Measurements from ENCODE around the gene S100B. TPM values are rescaled to one million over a fixed set of nuclear protein-coding genes. Genes with fewer than 3 reads are reported as not detected.
A peak's percentile ranks its signal among the peaks of the same experiment; 100 is the strongest.

The S100B gene
- total RNA-seq, 6 donors from 2014 or later = 1.8 to 4.5 (median 2.7) TPM; not detected in 2

- no peak for ATAC-seq (ENCODE audit: low FRiP score in 2 of 2)
- Histone ChIP-seq H3K9me3 (peaks cover 0 to 5% (median under 1%) of the 10 kb centered on the region in 4 donors), H3K27ac (no peak overlapping the region), H3K36me3 (peaks cover 3 to 78% (median 66%) of the 10 kb centered on the region in 4 donors), H3K4me1 (no peaks in the 10 kb centered on the region), H3K27me3 (no peaks in the 10 kb centered on the region), H3K4me3 (no peak overlapping the region)
- no peak for TF ChIP-seq POLR2AphosphoS5 (IDR thresholded peaks at IDR 0.05)
- no peak for TF ChIP-seq POLR2A (IDR thresholded peaks at IDR 0.05)
- TF ChIP-seq EP300 (IDR thresholded peaks at IDR 0.05) = no peak
- TF ChIP-seq CTCF (IDR thresholded peaks at IDR 0.05) = no peak
- peak in 1 of 2 donors; percentile 52 for DNase-seq
- WGBS, 2 donors = 92 to 93% methylated on average over 11 to 12 of the region's 15 CpGs
Measured at GRCh38 chr21:46567348-46567747, 37.5 kb downstream of the S100B start.

GRCh38 chr21:46564391-46564790 lies 40.5 kb downstream of the S100B start:
- no peak for ATAC-seq (ENCODE audit: low FRiP score in 2 of 2)
- TF ChIP-seq EP300 (IDR thresholded peaks at IDR 0.05) (no peak), POLR2AphosphoS5 (IDR thresholded peaks at IDR 0.05) (no peak), CTCF (IDR thresholded peaks at IDR 0.05) (no peak), POLR2A (IDR thresholded peaks at IDR 0.05) (no peak)
- Histone ChIP-seq H3K9me3 (no peaks in the 10 kb centered on the region), H3K27ac (no peak overlapping the region), H3K4me3 (no peak overlapping the region), H3K36me3 (peaks cover 7 to 93% (median 75%) of the 10 kb centered on the region in 4 donors), H3K27me3 (no peaks in the 10 kb centered on the region), H3K4me1 (peaks cover 0 to 4% (median 2%) of the 10 kb centered on the region in 4 donors)
- 93% methylated on average over 10 of the region's 10 CpGs for WGBS, 2 donors
- DNase-seq = no peak

GRCh38 chr21:46562964-46563607 lies 41.8 kb downstream of the S100B start:
- Histone ChIP-seq H3K9me3 (no peaks in the 10 kb centered on the region), H3K36me3 (peaks cover 4 to 95% (median 77%) of the 10 kb centered on the region in 4 donors), H3K4me1 (peaks cover 0 to 7% (median 5%) of the 10 kb centered on the region in 4 donors), H3K27me3 (no peaks in the 10 kb centered on the region), H3K4me3 (no peak overlapping the region), H3K27ac (no peak overlapping the region)
- TF ChIP-seq POLR2AphosphoS5 (IDR thresholded peaks at IDR 0.05) (no peak), POLR2A (IDR thresholded peaks at IDR 0.05) (no peak), EP300 (IDR thresholded peaks at IDR 0.05) (no peak)
- DNase-seq (no peak), ATAC-seq (ENCODE audit: low FRiP score in 2 of 2) (no peak)
- WGBS, 2 donors = 92 to 94% methylated on average over 14 of the region's 14 CpGs

GRCh38 chr21:46562472-46562871 lies 42.4 kb downstream of the S100B start:
- Histone ChIP-seq H3K27me3 (no peaks in the 10 kb centered on the region), H3K4me1 (peaks cover 0 to 7% (median 5%) of the 10 kb centered on the region in 4 donors), H3K27ac (no peak overlapping the region), H3K36me3 (peaks cover 4 to 95% (median 77%) of the 10 kb centered on the region in 4 donors), H3K9me3 (no peaks in the 10 kb centered on the region), H3K4me3 (no peak overlapping the region)
- no peak for ATAC-seq (ENCODE audit: low FRiP score in 2 of 2)
- 89 to 98% methylated on average over 10 of the region's 10 CpGs for WGBS, 2 donors
- DNase-seq = peak in 1 of 2 donors; percentile 26
- TF ChIP-seq CTCF (IDR thresholded peaks at IDR 0.05) (no peak), POLR2A (IDR thresholded peaks at IDR 0.05) (no peak), EP300 (IDR thresholded peaks at IDR 0.05) (no peak), POLR2AphosphoS5 (IDR thresholded peaks at IDR 0.05) (no peak)

- H3K27ac ChIP-seq = no peak overlapping the region
Measured at GRCh38 chr21:46561445-46562090, 43.3 kb downstream of the S100B start.

More at GRCh38 chr21:46561445-46562090, 43.3 kb downstream of the S100B start:
- ATAC-seq (ENCODE audit: low FRiP score in 2 of 2) (no peak), DNase-seq (peak in 1 of 2 donors; percentile 65)
- Histone ChIP-seq H3K36me3 (peaks cover 4 to 95% (median 77%) of the 10 kb centered on the region in 4 donors), H3K9me3 (no peaks in the 10 kb centered on the region), H3K27me3 (no peaks in the 10 kb centered on the region), H3K4me1 (peaks cover 0 to 7% (median 5%) of the 10 kb centered on the region in 4 donors), H3K4me3 (no peak overlapping the region)
- 92 to 94% methylated on average over 19 of the region's 19 CpGs for WGBS, 2 donors
- TF ChIP-seq POLR2A (IDR thresholded peaks at IDR 0.05) (no peak), EP300 (IDR thresholded peaks at IDR 0.05) (no peak), POLR2AphosphoS5 (IDR thresholded peaks at IDR 0.05) (no peak), CTCF (IDR thresholded peaks at IDR 0.05) (no peak)
